ENCODE data around the gene USP9Y. TPM values are rescaled to one million over a fixed set of nuclear protein-coding genes. Genes with fewer than 3 reads are reported as not detected.
"Not testable (repeated sequence)": the region's sequence is repeated elsewhere in the genome, so short reads cannot be mapped to it uniquely, and the experiment has no call there.

Gene USP9Y
- total RNA-seq, result not detected

GRCh38 chrY:12701181-12701695, at the start of gene USP9Y:
TSS of gene USP9Y (plus strand) at chrY:12701231. CDS start at chrY:12709448, 8,217 bp downstream.
- H3K9me3 ChIP-seq, result no peaks in the 10 kb centered on the region
- H3K27me3 ChIP-seq, result no peaks in the 10 kb centered on the region
- DNase-seq (ENCODE audit: extremely low spot score in 2 of 2), result no peak
- H3K4me1 ChIP-seq, result no peaks in the 10 kb centered on the region
- H3K36me3 ChIP-seq, result no peaks in the 10 kb centered on the region
- H3K4me3 ChIP-seq, result no peak within 1 kb of the TSS
- TF ChIP-seq POLR2AphosphoS5 (IDR thresholded peaks at IDR 0.05; ENCODE audit: insufficient read depth in 1 of 2, low read depth in 1 of 2) (no peak), CTCF (IDR thresholded peaks at IDR 0.05) (no peak), POLR2A (IDR thresholded peaks at IDR 0.05) (no peak)
- H3K27ac ChIP-seq, result no peak within 1 kb of the TSS
- intact Hi-C loops (cut with DNase I), result no loop called here

GRCh38 chrY:12651621-12652036, 49.4 kb upstream of the USP9Y start:
- Histone ChIP-seq H3K27ac (no peak overlapping the region), H3K4me3 (no peak overlapping the region), H3K4me1 (no peaks in the 10 kb centered on the region), H3K36me3 (no peaks in the 10 kb centered on the region), H3K9me3 (no peaks in the 10 kb centered on the region), H3K27me3 (no peaks in the 10 kb centered on the region)
- no peak for DNase-seq (ENCODE audit: extremely low spot score in 2 of 2)
- no peak for TF ChIP-seq CTCF (IDR thresholded peaks at IDR 0.05)
- no peak for TF ChIP-seq POLR2A (IDR thresholded peaks at IDR 0.05)
- no peak for TF ChIP-seq POLR2AphosphoS5 (IDR thresholded peaks at IDR 0.05; ENCODE audit: insufficient read depth in 1 of 2, low read depth in 1 of 2)
- intact Hi-C loops (cut with DNase I), result no loop called here

- H3K4me1 ChIP-seq, result no peaks in the 10 kb centered on the region
- no peak overlapping the region for H3K27ac ChIP-seq
- no peak for TF ChIP-seq POLR2A (IDR thresholded peaks at IDR 0.05)
- TF ChIP-seq POLR2AphosphoS5 (IDR thresholded peaks at IDR 0.05; ENCODE audit: insufficient read depth in 1 of 2, low read depth in 1 of 2), result no peak
- no peak for TF ChIP-seq CTCF (IDR thresholded peaks at IDR 0.05)
- no peak overlapping the region for H3K4me3 ChIP-seq
- DNase-seq (ENCODE audit: extremely low spot score in 2 of 2), result no peak
- H3K27me3 ChIP-seq, result no peaks in the 10 kb centered on the region
- no peaks in the 10 kb centered on the region for H3K9me3 ChIP-seq
- intact Hi-C loops (cut with DNase I), result no loop called here
- no peaks in the 10 kb centered on the region for H3K36me3 ChIP-seq
These were observed 39.0 kb upstream of the USP9Y start for GRCh38 chrY:12661745-12662681.

GRCh38 chrY:12662745-12663591, 38.1 kb upstream of the USP9Y start:
- Histone ChIP-seq H3K4me3 (no peak overlapping the region), H3K9me3 (no peaks in the 10 kb centered on the region), H3K4me1 (no peaks in the 10 kb centered on the region), H3K36me3 (no peaks in the 10 kb centered on the region), H3K27ac (no peak overlapping the region), H3K27me3 (no peaks in the 10 kb centered on the region)
- no peak for DNase-seq (ENCODE audit: extremely low spot score in 2 of 2)
- TF ChIP-seq CTCF (IDR thresholded peaks at IDR 0.05) (no peak), POLR2A (IDR thresholded peaks at IDR 0.05) (no peak), POLR2AphosphoS5 (IDR thresholded peaks at IDR 0.05; ENCODE audit: insufficient read depth in 1 of 2, low read depth in 1 of 2) (no peak)
- intact Hi-C loops (cut with DNase I), result no loop called here

GRCh38 chrY:12663845-12664244, 37.2 kb upstream of the USP9Y start:
- H3K4me3 ChIP-seq; intact Hi-C loops (cut with DNase I): not testable (repeated sequence)

More at GRCh38 chrY:12663845-12664244, 37.2 kb upstream of the USP9Y start:
- H3K27me3 ChIP-seq; H3K27ac ChIP-seq; H3K9me3 ChIP-seq; H3K4me1 ChIP-seq; H3K36me3 ChIP-seq; DNase-seq (ENCODE audit: extremely low spot score in 2 of 2): not testable (repeated sequence)

Measured in vagina (tissue), 2 donors.